NCI-H524 (cell line): ENCODE measurements around the gene SAT2.

Experiments
- DNase-seq, 2 experiments: peaks; one replicate each; lab custom pipeline; 2025; lab: John Stamatoyannopoulos, UW

SAT2 gene

GRCh38 chr17:7591596-7591995, 36.0 kb downstream of the SAT2 start:
- DNase-seq, result no peak

GRCh38 chr17:7590743-7591142, 36.9 kb downstream of the SAT2 start:
- DNase-seq, result no peak

GRCh38 chr17:7589891-7590691, 37.5 kb downstream of the SAT2 start, which contains the start of gene SOX15:
Gene SOX15 (minus strand): TSS chr17:7590094. CDS start chr17:7589676, 418 bp downstream.
- DNase-seq, result no peak

GRCh38 chr17:7589204-7589868, 38.3 kb downstream of the SAT2 start:
- peak in 1 of 2 experiments; percentile 65 for DNase-seq

GRCh38 chr17:7588553-7589203, 38.9 kb downstream of the SAT2 start:
- no peak for DNase-seq

GRCh38 chr17:7587420-7588151, 40.0 kb downstream of the SAT2 start:
- no peak for DNase-seq

GRCh38 chr17:7586673-7587419, 40.8 kb downstream of the SAT2 start:
- no peak for DNase-seq

GRCh38 chr17:7583253-7584109, 44.1 kb downstream of the SAT2 start, which contains the start of gene MPDU1:
Gene MPDU1 (plus strand): TSS chr17:7583852. CDS start chr17:7583863, 11 bp downstream.
- peak; percentile 74 to 83 for DNase-seq

- no peak for DNase-seq
These were observed 45.0 kb downstream of the SAT2 start for GRCh38 chr17:7582396-7583252.

- DNase-seq, result no peak
These were observed 46.7 kb downstream of the SAT2 start for GRCh38 chr17:7580604-7581575.

- no peak for DNase-seq
These were observed 47.6 kb downstream of the SAT2 start for GRCh38 chr17:7579834-7580603.

- peak in 1 of 2 experiments; percentile 13 for DNase-seq
These were observed 48.4 kb downstream of the SAT2 start, which contains the start of gene CD68 for GRCh38 chr17:7579001-7579833. Gene CD68 (plus strand): TSS chr17:7579638. CDS start chr17:7579678, 40 bp downstream.

- no peak for DNase-seq
These were observed 50.1 kb downstream of the SAT2 start for GRCh38 chr17:7577327-7578199.

- no peak for DNase-seq
These were observed 51.1 kb downstream of the SAT2 start for GRCh38 chr17:7576432-7576937.
